ENCODE data around the gene PI4KA.

Gene PI4KA

GRCh38 chr22:20814221-20814808 is 44.3 kb downstream of the PI4KA start:
- no peak for DNase-seq

DNA sequence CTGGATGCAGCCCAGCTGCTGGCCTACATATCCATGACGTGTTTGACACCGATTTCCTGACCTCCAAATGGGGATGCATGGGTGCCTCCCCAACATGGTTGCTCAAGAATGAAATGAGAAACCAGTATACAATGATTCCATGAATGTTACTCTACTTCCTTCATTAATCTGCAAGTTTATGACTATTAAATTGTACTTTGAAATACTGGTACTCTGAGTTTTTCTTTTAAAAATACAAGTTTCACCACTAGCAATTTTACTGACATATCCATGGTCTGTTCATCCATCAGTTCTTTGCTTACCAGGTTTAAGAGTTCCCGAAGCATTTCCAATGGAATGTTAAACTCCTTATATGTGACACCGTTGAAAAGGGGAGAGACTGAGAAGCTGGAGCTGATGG is 45.6 kb downstream of the PI4KA start:
- DNase-seq: no peak

DNA sequence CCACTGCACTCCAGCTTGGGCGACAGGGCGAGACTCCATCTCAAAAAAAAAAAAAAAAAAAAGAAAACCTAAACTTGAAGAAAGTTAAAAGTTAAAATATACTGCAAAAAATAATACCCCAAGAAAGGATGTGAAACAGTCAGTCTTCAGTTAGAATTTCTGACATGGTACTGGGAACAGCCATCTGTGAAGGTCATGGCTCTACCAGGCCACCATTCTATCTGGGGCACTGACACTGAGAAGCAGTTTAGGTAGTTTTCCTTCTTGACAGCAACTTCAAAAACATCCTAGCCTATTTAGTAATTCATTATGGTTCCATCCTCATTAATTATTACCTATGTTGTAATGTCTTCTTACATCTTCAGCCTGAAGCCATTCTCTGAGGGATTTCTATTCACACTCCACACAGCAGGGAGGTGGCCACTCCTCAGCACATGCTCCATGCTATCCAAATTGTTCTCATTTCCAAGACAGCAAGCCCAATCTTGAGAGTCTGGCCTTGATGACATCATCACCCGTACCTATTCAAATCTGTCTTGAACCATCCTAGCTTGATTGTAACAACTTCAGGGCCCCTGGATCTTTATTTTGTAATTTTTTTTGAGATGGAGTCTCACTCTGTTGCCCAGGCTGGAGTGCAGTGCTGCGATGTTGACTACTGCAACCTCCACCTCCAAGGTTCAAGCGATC is 46.5 kb downstream of the PI4KA start:
- DNase-seq: no peak

DNA sequence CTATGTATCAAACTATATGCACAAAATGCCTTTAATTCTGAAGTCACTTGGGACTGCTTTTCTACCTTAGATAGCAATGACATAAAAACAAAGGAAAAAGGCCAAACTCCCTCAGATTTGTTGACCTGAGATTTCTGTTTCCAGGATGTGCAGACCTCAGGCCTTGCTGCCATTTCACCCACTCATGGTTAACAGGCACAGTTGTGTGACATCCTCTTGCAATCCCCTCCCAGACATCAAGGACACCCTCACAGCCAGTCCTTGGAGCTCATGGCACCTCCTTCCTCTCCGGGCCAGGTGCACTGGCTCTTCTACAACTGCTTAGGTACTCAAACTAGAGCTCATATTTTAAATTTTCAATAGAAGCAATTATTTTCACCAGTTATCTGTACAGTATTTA is 47.4 kb downstream of the PI4KA start:
- DNase-seq: no peak

- no peak for DNase-seq
These were observed 48.0 kb downstream of the PI4KA start for GRCh38 chr22:20810645-20811044.

DNA sequence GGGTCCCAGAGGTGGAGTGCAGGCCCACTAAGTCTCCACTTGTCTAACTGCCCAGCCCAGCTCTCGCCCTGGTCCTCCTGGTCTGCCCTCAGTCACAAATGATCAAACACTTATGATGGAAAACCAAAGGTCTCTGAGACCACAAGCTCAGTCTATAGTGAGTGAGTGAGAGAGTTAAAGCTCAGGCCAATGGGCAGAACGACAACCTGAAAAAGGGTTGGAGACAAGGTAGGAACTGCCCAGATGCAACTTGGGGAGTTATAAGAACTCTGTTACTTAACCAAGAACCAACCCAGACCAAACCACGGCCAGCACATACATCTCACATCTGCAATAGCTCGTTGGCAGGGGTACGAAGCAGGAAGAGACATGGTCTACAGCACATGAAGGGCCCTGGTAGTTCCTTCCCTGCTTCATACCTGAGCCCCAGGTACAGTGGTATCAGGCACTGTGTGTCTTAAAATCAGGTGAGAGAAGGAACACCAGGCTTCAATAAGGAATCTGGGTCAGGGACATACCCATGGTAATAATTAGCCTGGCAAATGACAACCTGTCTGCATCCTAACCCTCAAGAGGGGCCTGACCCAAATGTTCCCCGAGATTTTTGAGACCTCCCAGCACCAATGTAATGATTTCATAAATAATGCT is 48.9 kb downstream of the PI4KA start:
- DNase-seq: no peak

GRCh38 chr22:20808844-20809243 is 49.8 kb downstream of the PI4KA start:
- no peak for DNase-seq

GRCh38 chr22:20807315-20807752 is 51.3 kb downstream of the PI4KA start:
- DNase-seq: no peak

DNA sequence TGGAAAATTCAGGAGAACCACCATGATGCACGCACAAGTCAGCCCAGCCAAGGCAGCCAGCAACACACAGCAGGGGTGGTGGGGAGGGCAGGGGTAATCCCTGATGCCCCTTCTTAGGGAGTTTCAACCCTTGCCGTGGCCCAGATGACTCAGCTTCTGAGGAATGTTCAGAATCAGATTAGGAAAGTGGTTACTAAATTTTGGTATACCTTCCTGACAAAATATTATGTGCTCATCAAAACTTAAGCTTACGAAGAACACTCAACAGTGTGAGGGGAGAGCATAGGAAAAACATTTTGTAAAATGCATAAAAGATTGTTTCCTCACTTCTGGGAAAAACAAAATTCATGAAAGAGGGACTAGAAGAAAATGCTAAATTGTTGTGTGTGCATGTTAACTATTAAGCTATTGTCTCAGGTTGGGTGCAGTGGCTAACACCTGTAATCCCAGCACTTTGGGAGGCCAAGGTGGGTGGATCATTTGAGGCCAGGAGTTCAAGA is 52.6 kb downstream of the PI4KA start:
- DNase-seq: no peak

- no peak for DNase-seq
These were observed 54.0 kb downstream of the PI4KA start for GRCh38 chr22:20804650-20805049.

- DNase-seq: peak; percentile 7
These were observed 54.8 kb downstream of the PI4KA start for GRCh38 chr22:20803696-20804324.

DNA sequence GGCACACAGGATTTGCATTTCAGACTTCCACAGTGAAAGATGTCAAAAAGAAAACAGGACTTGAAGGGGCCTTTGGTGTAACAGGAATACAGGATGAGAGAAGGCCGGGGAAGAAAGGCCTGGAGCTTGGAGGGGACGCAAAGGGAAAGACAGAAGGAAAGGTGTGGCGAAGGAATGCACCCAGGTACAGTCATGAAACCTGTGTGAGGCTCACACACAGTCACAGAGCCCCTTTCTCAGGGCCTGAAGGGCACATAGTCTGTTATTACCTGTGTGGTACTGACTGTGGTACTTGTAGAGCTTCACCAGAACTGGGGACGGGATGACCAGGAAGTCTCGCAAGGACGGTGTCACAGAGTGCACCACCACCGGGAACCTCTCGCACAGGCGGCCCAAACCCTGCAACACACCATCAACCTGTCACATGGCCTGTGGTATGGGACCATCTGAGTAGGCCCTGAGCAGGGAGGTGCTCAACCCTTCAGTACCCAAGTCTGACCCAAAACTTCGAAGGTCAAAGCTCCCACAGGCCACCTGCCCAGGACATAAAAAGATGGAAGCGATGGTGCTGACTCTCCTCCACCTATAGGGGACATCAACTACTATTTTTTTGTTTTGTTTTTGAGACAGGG is 55.6 kb downstream of the PI4KA start:
- no peak for DNase-seq

GRCh38 chr22:20802452-20802851 is 56.2 kb downstream of the PI4KA start:
- DNase-seq: no peak

DNA sequence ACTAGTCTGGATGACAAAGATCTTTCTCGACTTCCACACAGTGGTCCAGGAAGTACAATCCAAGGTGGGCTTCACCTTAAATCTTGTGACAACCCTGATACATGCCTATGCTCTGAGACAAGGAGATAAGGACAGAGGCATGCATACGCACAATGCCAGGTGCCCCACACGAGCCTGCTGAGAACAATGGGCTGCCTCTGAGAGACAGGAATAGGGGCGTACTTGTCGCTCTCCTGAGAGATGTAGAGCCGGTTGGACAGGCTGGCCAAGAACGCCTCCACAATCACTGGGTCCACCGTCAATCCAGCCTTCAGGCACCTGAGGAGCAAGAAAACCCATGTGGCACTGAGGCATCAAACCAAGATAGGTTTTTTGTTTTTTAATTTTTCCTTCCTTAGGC is 59.2 kb downstream of the PI4KA start:
- DNase-seq: no peak

DNA sequence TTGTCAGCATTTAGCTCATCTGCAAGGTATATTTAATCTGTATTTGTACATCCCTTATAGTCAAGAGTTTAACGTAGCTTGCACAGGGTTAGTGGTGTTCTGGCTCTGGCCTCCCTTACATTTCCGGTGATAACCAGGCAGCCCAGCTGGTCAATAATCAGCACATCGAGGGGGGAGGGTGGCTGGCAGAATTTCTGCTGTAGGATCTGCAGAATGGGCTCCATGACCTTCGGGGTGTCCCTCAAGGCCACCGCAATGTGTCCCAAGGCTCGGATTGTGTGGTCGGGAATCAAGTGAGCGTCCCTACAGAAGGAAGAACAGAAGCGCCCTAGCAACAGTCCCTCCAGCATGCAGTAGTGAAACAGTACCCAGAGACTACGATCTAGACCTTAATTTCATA is 59.6 kb downstream of the PI4KA start:
- no peak for DNase-seq

GRCh38 chr22:20798218-20798617 is 60.4 kb downstream of the PI4KA start:
- DNase-seq: no peak

- DNase-seq: no peak
These were observed 61.9 kb downstream of the PI4KA start for GRCh38 chr22:20796731-20797130.

GRCh38 chr22:20794650-20795413 is 63.8 kb downstream of the PI4KA start:
- no peak for DNase-seq

- no peak for DNase-seq
These were observed 64.6 kb downstream of the PI4KA start for GRCh38 chr22:20793748-20794649.

DNA sequence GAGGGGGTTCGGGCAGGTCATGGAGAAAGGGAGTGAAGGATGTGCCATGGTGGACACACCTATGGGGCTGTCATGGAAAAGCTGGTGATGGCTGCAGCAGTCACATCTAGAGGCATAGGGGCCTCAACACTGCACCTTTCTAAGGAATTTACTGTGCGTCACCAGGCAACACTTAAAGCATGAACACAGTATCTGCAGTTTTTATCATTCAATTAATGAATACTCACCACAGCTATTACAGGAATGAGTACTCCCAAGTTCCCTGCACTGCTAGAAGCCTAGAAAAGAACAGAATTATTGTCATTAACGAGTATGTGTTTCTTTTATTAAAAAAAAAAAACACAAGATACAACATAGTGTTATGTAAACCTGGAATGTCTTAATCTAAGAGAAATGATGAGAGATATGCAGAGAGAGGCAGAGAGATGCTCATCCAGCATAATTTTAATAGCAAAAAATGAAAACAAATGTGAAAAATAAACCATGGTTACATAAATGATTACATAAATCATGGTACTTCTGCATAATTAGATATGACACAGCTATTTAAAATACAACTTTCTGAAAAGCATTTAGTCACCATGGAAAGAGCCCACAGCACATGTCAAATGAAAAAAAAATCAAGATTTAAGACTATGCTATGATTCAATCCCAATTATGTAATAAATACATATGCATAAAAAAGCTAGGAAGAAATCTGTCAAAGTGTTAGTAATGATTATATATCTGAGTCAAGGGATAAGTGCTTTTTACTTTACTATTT is 65.5 kb downstream of the PI4KA start:
- DNase-seq: no peak
